Effector memory CD4-positive, alpha-beta T cell (primary cell): ENCODE measurements around the gene ABCG4.

Experiments
- DNase-seq, 3 donors: peaks; one replicate each; pipeline ENCODE4 v3.0.0-alpha.2; 2020
- H3K27ac ChIP-seq: 2 replicates; pipeline ENCODE4 v1.7.0; 2013; ENCODE audit warnings: mild to moderate bottlenecking, low read length, moderate library complexity; ENCODE audit not compliant: insufficient read depth, poor library complexity, severe bottlenecking
- H3K27me3 ChIP-seq: replicated peaks from 2 replicates; pipeline ENCODE4 v1.7.0; 2013; ENCODE audit warnings: mild to moderate bottlenecking, low read length; ENCODE audit not compliant: insufficient read depth, control insufficient read depth, poor library complexity, severe bottlenecking
- H3K36me3 ChIP-seq: 2 replicates; pipeline ENCODE4 v1.7.0; 2013; ENCODE audit warnings: mild to moderate bottlenecking, low read length, moderate library complexity; ENCODE audit not compliant: control insufficient read depth, insufficient read depth
- H3K4me1 ChIP-seq: 2 replicates; pipeline ENCODE4 v1.7.0; 2013; ENCODE audit warnings: low read length, mild to moderate bottlenecking; ENCODE audit not compliant: control insufficient read depth, insufficient read depth, poor library complexity, severe bottlenecking
- H3K4me3 ChIP-seq: 2 replicates; pipeline ENCODE4 v1.7.0; 2013; ENCODE audit warnings: low read length, low read depth, mild to moderate bottlenecking; ENCODE audit not compliant: insufficient read depth, poor library complexity, severe bottlenecking
- H3K9me3 ChIP-seq: 2 replicates; pipeline ENCODE4 v1.7.0; 2013; ENCODE audit warnings: mild to moderate bottlenecking, low read length, moderate library complexity; ENCODE audit not compliant: control insufficient read depth

ABCG4 gene

GRCh38 chr11:119152604-119153003 is 3.8 kb downstream of the ABCG4 start:
- DNase-seq: no peak
- peaks cover 12% of the 10 kb centered on the region for H3K4me1 ChIP-seq
- H3K27me3 ChIP-seq: peaks cover 8% of the 10 kb centered on the region
- H3K9me3 ChIP-seq: no peaks in the 10 kb centered on the region
- H3K27ac ChIP-seq: no peak overlapping the region
- no peaks in the 10 kb centered on the region for H3K36me3 ChIP-seq
- no peak overlapping the region for H3K4me3 ChIP-seq

GRCh38 chr11:119153049-119153818 is 4.4 kb downstream of the ABCG4 start:
- Histone ChIP-seq H3K4me1 (peaks cover 12% of the 10 kb centered on the region), H3K9me3 (no peaks in the 10 kb centered on the region), H3K27ac (no peak overlapping the region), H3K4me3 (no peak overlapping the region), H3K27me3 (peaks cover 8% of the 10 kb centered on the region), H3K36me3 (no peaks in the 10 kb centered on the region)
- DNase-seq: no peak

- Histone ChIP-seq H3K36me3 (no peaks in the 10 kb centered on the region), H3K4me3 (no peak overlapping the region), H3K9me3 (no peaks in the 10 kb centered on the region), H3K27me3 (peaks cover 8% of the 10 kb centered on the region), H3K4me1 (peaks cover 6% of the 10 kb centered on the region), H3K27ac (no peak overlapping the region)
- DNase-seq: no peak
Observed at GRCh38 chr11:119154178-119154577, 5.3 kb downstream of the ABCG4 start.

- Histone ChIP-seq H3K4me3 (no peak overlapping the region), H3K27me3 (no peaks in the 10 kb centered on the region), H3K36me3 (no peaks in the 10 kb centered on the region), H3K27ac (no peak overlapping the region), H3K9me3 (no peaks in the 10 kb centered on the region), H3K4me1 (no peaks in the 10 kb centered on the region)
- DNase-seq: no peak
Observed at GRCh38 chr11:119155733-119156492, 7.1 kb downstream of the ABCG4 start.

GRCh38 chr11:119156496-119156895 is 7.6 kb downstream of the ABCG4 start:
- H3K4me3 ChIP-seq: no peak overlapping the region
- H3K9me3 ChIP-seq: no peaks in the 10 kb centered on the region
- no peaks in the 10 kb centered on the region for H3K4me1 ChIP-seq
- no peak overlapping the region for H3K27ac ChIP-seq
- DNase-seq: no peak
- H3K36me3 ChIP-seq: no peaks in the 10 kb centered on the region
- H3K27me3 ChIP-seq: no peaks in the 10 kb centered on the region

GRCh38 chr11:119157063-119157462 is 8.2 kb downstream of the ABCG4 start:
- H3K4me1 ChIP-seq: no peaks in the 10 kb centered on the region
- no peak overlapping the region for H3K4me3 ChIP-seq
- H3K27me3 ChIP-seq: no peaks in the 10 kb centered on the region
- no peak for DNase-seq
- H3K27ac ChIP-seq: no peak overlapping the region
- no peaks in the 10 kb centered on the region for H3K36me3 ChIP-seq
- H3K9me3 ChIP-seq: no peaks in the 10 kb centered on the region

- H3K36me3 ChIP-seq: no peaks in the 10 kb centered on the region
- H3K4me1 ChIP-seq: no peaks in the 10 kb centered on the region
- DNase-seq: no peak
- H3K27me3 ChIP-seq: no peaks in the 10 kb centered on the region
- H3K27ac ChIP-seq: no peak overlapping the region
- no peak overlapping the region for H3K4me3 ChIP-seq
- H3K9me3 ChIP-seq: no peaks in the 10 kb centered on the region
Observed at GRCh38 chr11:119158467-119158866, 9.6 kb downstream of the ABCG4 start.

- no peak overlapping the region for H3K4me3 ChIP-seq
- H3K27me3 ChIP-seq: no peaks in the 10 kb centered on the region
Observed at GRCh38 chr11:119160151-119160550, 11.3 kb downstream of the ABCG4 start.

GRCh38 chr11:119161871-119162270 is 13.0 kb downstream of the ABCG4 start:
- Histone ChIP-seq H3K27ac (no peak overlapping the region), H3K4me3 (no peak overlapping the region), H3K27me3 (no peaks in the 10 kb centered on the region), H3K4me1 (no peaks in the 10 kb centered on the region), H3K36me3 (no peaks in the 10 kb centered on the region), H3K9me3 (no peaks in the 10 kb centered on the region)
- no peak for DNase-seq

More at GRCh38 chr11:119160151-119160550, 11.3 kb downstream of the ABCG4 start:
- Histone ChIP-seq H3K36me3 (no peaks in the 10 kb centered on the region), H3K27ac (no peak overlapping the region), H3K4me1 (no peaks in the 10 kb centered on the region), H3K9me3 (no peaks in the 10 kb centered on the region)
- no peak for DNase-seq

GRCh38 chr11:119166368-119167076 is 17.7 kb downstream of the ABCG4 start:
- no peak overlapping the region for H3K27ac ChIP-seq
- no peaks in the 10 kb centered on the region for H3K36me3 ChIP-seq
- peaks cover 5% of the 10 kb centered on the region for H3K4me1 ChIP-seq
- no peak for DNase-seq
- H3K4me3 ChIP-seq: no peak overlapping the region
- H3K27me3 ChIP-seq: no peaks in the 10 kb centered on the region
- no peaks in the 10 kb centered on the region for H3K9me3 ChIP-seq
